ENCODE results near the gene NAA80. TPM values are rescaled to one million over a fixed set of nuclear protein-coding genes. Genes with fewer than 3 reads are reported as not detected.

NAA80 gene
- polyA plus RNA-seq, 1 of the 3 experiments (the other 2 are of a cell fraction), result 10.5 TPM

DNA sequence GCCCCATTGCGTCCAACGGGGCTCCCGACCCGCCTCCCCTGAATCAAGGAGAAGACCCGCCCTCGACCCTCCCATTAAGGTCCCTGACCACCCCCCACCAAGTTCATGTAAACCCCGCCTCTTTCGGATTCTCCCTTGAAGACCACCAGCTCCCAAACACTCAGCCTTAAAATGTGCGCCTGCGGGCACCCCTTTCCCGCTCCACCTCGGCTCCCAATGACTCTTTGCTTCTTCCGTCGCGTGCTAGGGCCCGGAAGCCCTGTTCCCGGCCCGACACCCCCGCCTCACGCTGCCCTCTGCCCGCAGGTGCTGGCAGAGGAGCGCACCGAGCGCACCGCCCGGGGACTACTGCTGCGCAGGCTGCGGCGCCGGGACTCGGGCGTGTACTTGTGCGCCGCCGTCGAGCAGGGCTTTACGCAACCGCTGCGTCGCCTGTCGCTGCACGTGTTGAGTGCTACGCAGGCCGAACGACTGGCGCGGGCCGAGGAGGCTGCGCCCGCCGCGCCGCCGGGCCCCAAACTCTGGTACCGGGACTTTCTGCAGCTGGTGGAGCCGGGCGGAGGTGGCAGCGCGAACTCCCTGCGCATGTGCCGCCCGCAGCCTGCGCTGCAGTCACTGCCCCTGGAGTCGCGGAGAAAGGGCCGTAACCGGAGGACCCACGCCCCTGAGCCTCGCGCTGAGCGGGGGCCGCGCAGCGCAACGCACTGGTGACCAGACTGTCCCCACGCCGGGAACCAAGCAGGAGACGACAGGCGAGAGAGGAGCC is 23.0 kb downstream of the NAA80 start:
- Histone ChIP-seq H3K4me2 (no peak overlapping the region), H3K9me2 (no peaks in the 10 kb centered on the region), H3K27me3 (ENCODE audit: insufficient read depth) (0 out of 2 replicates have a peak, but pooled peaks cover 16% of the 10 kb centered on the region), H2AFZ (ENCODE audit: low read depth) (no peak overlapping the region), H3K4me1 (ENCODE audit: control insufficient read depth in 1 of 2, insufficient read depth in 2 of 2, low read depth in 1 of 2, low read length in 1 of 2) (peaks cover 0 to 11% of the 10 kb centered on the region in 2 experiments; a peak in 1 of 4 replicates), H3K9me3 (no peaks in the 10 kb centered on the region), H4K20me1 (ENCODE audit: insufficient read depth) (no peaks in the 10 kb centered on the region), H3K27ac (ENCODE audit: low read depth in 2 of 2, low read length in 1 of 2) (no peak overlapping the region), H3K36me3 (replicated peaks in 1 of 2; ENCODE audit: control insufficient read depth in 1 of 2, insufficient read depth in 2 of 2, low read length in 1 of 2) (no peaks in the 10 kb centered on the region), H3K79me2 (ENCODE audit: insufficient read depth) (no peaks in the 10 kb centered on the region), H3F3A (replicated peaks; ENCODE audit: insufficient read depth) (peaks cover 14% of the 10 kb centered on the region), H3K9ac (no peak overlapping the region), H3K4me3 (ENCODE audit: low read depth in 2 of 2, low read length in 1 of 2) (no peak overlapping the region)
- no peak for TF ChIP-seq TEAD4 (IDR thresholded peaks at IDR 0.05; ENCODE audit: borderline replicate concordance, insufficient read depth)
- TF ChIP-seq PBX3 (IDR thresholded peaks at IDR 0.05), result no peak
- no peak for TF ChIP-seq NRF1 (IDR thresholded peaks at IDR 0.05; ENCODE audit: low read depth, low read length)
- TF ChIP-seq MEF2A (IDR thresholded peaks at IDR 0.05; ENCODE audit: borderline replicate concordance, low read depth), result no peak
- TF ChIP-seq, protein P1, sequence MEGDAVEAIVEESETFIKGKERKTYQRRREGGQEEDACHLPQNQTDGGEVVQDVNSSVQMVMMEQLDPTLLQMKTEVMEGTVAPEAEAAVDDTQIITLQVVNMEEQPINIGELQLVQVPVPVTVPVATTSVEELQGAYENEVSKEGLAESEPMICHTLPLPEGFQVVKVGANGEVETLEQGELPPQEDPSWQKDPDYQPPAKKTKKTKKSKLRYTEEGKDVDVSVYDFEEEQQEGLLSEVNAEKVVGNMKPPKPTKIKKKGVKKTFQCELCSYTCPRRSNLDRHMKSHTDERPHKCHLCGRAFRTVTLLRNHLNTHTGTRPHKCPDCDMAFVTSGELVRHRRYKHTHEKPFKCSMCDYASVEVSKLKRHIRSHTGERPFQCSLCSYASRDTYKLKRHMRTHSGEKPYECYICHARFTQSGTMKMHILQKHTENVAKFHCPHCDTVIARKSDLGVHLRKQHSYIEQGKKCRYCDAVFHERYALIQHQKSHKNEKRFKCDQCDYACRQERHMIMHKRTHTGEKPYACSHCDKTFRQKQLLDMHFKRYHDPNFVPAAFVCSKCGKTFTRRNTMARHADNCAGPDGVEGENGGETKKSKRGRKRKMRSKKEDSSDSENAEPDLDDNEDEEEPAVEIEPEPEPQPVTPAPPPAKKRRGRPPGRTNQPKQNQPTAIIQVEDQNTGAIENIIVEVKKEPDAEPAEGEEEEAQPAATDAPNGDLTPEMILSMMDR (IDR thresholded peaks at IDR 0.05), result no peak
- no peak for TF ChIP-seq POLR2AphosphoS5 (IDR thresholded peaks at IDR 0.05; ENCODE audit: low read depth, low read length)
- TF ChIP-seq FOXM1 (IDR thresholded peaks at IDR 0.05; ENCODE audit: low read depth), result no peak
- TF ChIP-seq REST (IDR thresholded peaks at IDR 0.05; ENCODE audit: low read depth, low read length), result no peak
- no peak for TF ChIP-seq CHD2 (IDR thresholded peaks at IDR 0.05; ENCODE audit: low read length, partially characterized antibody)
- POLR2A ChIA-PET, result no interaction called here
- no peak for DNase-seq
- 62% methylated on average over 45 of the region's 79 CpGs for whole genome bisulfite sequencing (ENCODE audit: low lambda C conversion rate)
- CTCF ChIA-PET, result interaction anchor here (1.0 to 12.2 kb wide), 13 partner anchors 8 to 162 kb away, joined by 3 to 206 read pairs (median 11); partner anchors contain the start of genes GNAT1, HYAL3 and NAA80

Data from SK-N-SH (cell line).